ENCODE results near the gene DNAJC6. TPM values are rescaled to one million over a fixed set of nuclear protein-coding genes. Genes with fewer than 3 reads are reported as not detected.

DNAJC6 gene
- total RNA-seq, 4 donors from 2014 or later = 0.11 to 1.3 (median 0.34) TPM

GRCh38 chr1:65362545-65362944, 53.2 kb downstream of the DNAJC6 start:
- H3K27ac ChIP-seq = no peak overlapping the region
- no peak overlapping the region for H3K4me3 ChIP-seq
- peaks cover 0 to 3% (median 0%) of the 10 kb centered on the region in 3 donors for H3K4me1 ChIP-seq
- H3K9me3 ChIP-seq = no peaks in the 10 kb centered on the region
- intact Hi-C loops (cut with DNase I) = no loop called here
- 39 to 53% methylated on average over 3 of the region's 3 CpGs for WGBS, 2 donors
- no peaks in the 10 kb centered on the region for H3K36me3 ChIP-seq
- no peak for TF ChIP-seq CTCF (IDR thresholded peaks at IDR 0.05)
- no peak for TF ChIP-seq POLR2A (IDR thresholded peaks at IDR 0.05)
- no peak for DNase-seq
- H3K27me3 ChIP-seq = no peaks in the 10 kb centered on the region

GRCh38 chr1:65363484-65363883, 54.1 kb downstream of the DNAJC6 start:
- TF ChIP-seq CTCF (IDR thresholded peaks at IDR 0.05) = no peak
- no peak for TF ChIP-seq POLR2A (IDR thresholded peaks at IDR 0.05)
- H3K36me3 ChIP-seq = no peaks in the 10 kb centered on the region
- DNase-seq = no peak
- H3K4me3 ChIP-seq = no peak overlapping the region
- no peaks in the 10 kb centered on the region for H3K9me3 ChIP-seq
- no peaks in the 10 kb centered on the region for H3K27me3 ChIP-seq
- intact Hi-C loops (cut with DNase I) = no loop called here
- H3K27ac ChIP-seq = no peak overlapping the region
- 100% methylated on average over 2 of the region's 2 CpGs for WGBS, 2 donors
- peaks cover 0 to 3% (median 0%) of the 10 kb centered on the region in 3 donors for H3K4me1 ChIP-seq

- intact Hi-C loops (cut with DNase I) = no loop called here
- Histone ChIP-seq H3K36me3 (no peaks in the 10 kb centered on the region), H3K9me3 (no peaks in the 10 kb centered on the region), H3K4me1 (no peaks in the 10 kb centered on the region), H3K4me3 (no peak overlapping the region), H3K27ac (no peak overlapping the region), H3K27me3 (no peaks in the 10 kb centered on the region)
- DNase-seq = no peak
- TF ChIP-seq CTCF (IDR thresholded peaks at IDR 0.05) (no peak), POLR2A (IDR thresholded peaks at IDR 0.05) (no peak)
- 73 to 80% methylated on average over 2 of the region's 2 CpGs for WGBS, 2 donors
Measured at GRCh38 chr1:65368403-65368802, 59.1 kb downstream of the DNAJC6 start.

GRCh38 chr1:65371544-65371943, 62.2 kb downstream of the DNAJC6 start:
- Histone ChIP-seq H3K27ac (no peak overlapping the region), H3K4me3 (no peak overlapping the region), H3K36me3 (no peaks in the 10 kb centered on the region), H3K4me1 (no peaks in the 10 kb centered on the region), H3K9me3 (no peaks in the 10 kb centered on the region), H3K27me3 (no peaks in the 10 kb centered on the region)
- WGBS, 2 donors = 87 to 89% methylated on average over 3 of the region's 3 CpGs
- intact Hi-C loops (cut with DNase I) = no loop called here
- DNase-seq = no peak
- TF ChIP-seq CTCF (IDR thresholded peaks at IDR 0.05) (no peak), POLR2A (IDR thresholded peaks at IDR 0.05) (no peak)

- Histone ChIP-seq H3K4me1 (no peaks in the 10 kb centered on the region), H3K36me3 (no peaks in the 10 kb centered on the region), H3K4me3 (no peak overlapping the region), H3K9me3 (no peaks in the 10 kb centered on the region), H3K27ac (no peak overlapping the region), H3K27me3 (no peaks in the 10 kb centered on the region)
- TF ChIP-seq POLR2A (IDR thresholded peaks at IDR 0.05) = no peak
- no peak for TF ChIP-seq CTCF (IDR thresholded peaks at IDR 0.05)
- WGBS, 2 donors = 42 to 44% methylated on average over 1 of the region's 1 CpG
- intact Hi-C loops (cut with DNase I) = no loop called here
- no peak for DNase-seq
Measured at GRCh38 chr1:65372557-65372956, 63.2 kb downstream of the DNAJC6 start.

Measured in esophagus squamous epithelium (tissue), 5 donors.